ENCODE measurements around the gene SLC36A4. TPM values are rescaled to one million over a fixed set of nuclear protein-coding genes. Genes with fewer than 3 reads are reported as not detected.
"Not testable (repeated sequence)": the region's sequence is repeated elsewhere in the genome, so short reads cannot be mapped to it uniquely, and the experiment has no call there.

Gene SLC36A4
- total RNA-seq = 16.2 and 26.2 TPM in 2 replicates
- polyA plus RNA-seq = 56.8 and 71.2 TPM in 2 replicates

DNA sequence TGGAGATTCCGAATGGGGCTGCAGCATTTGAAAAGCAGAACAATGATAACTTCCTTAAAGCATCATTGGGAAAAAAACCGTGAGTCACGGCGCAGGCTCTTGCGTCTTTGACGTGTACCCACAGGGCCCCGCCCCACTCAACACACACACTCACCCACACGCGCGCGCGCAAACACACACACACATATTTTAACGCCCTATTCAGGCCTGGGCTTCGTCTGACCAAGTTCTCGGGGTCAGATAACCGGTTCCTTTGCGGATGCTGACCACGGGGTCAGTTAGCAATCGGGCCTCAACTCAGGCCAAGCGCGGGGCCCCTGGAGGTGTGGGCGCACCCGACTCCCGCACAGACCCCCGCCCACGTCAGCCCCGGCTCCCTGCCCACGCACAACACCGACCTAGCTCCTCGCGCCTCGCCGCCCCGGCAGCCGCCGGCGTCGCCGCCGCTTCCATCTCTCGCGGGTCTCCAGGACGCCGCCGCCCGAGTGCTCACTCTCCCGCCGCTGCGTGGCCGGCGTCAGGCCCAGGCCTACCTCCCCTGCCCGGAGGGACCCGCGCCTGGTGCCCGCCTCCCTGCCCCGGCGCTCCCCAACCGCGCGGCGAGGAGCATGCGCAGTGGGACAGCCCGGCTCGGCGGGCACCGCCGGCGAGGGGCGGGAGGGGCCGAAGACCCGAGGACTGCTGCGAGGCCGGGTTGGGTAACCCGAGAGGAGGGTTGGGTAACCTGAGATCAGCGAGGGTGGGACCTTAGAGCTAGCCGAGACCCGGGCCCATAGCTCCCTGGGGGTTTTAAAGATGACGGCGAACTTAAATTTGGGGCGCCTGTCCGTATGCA, at the start of gene SLC36A4:
SLC36A4 (minus strand) TSS at position 612 of the 835 bp plus-strand sequence; CDS start at position 453, 159 bp downstream.
- peak within 1 kb of the TSS; percentile 72 for H3K4me3 ChIP-seq
- peak; percentile 93 to 97 for DNase-seq (ENCODE audit: low read depth in 1 of 2, low spot score in 1 of 2)
- peak within 1 kb of the TSS; percentile 96 for H3K27ac ChIP-seq
- no peaks in the 10 kb centered on the region for H3K36me3 ChIP-seq
- TF ChIP-seq, protein P1, sequence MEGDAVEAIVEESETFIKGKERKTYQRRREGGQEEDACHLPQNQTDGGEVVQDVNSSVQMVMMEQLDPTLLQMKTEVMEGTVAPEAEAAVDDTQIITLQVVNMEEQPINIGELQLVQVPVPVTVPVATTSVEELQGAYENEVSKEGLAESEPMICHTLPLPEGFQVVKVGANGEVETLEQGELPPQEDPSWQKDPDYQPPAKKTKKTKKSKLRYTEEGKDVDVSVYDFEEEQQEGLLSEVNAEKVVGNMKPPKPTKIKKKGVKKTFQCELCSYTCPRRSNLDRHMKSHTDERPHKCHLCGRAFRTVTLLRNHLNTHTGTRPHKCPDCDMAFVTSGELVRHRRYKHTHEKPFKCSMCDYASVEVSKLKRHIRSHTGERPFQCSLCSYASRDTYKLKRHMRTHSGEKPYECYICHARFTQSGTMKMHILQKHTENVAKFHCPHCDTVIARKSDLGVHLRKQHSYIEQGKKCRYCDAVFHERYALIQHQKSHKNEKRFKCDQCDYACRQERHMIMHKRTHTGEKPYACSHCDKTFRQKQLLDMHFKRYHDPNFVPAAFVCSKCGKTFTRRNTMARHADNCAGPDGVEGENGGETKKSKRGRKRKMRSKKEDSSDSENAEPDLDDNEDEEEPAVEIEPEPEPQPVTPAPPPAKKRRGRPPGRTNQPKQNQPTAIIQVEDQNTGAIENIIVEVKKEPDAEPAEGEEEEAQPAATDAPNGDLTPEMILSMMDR (IDR thresholded peaks at IDR 0.05; ENCODE audit: low read depth, low read length) = no peak
- no peaks in the 10 kb centered on the region for H3K9me3 ChIP-seq (ENCODE audit: low read depth)
- H3K4me1 ChIP-seq (ENCODE audit: low read depth) = peaks cover under 1% of the 10 kb centered on the region
- no peaks in the 10 kb centered on the region for H3K27me3 ChIP-seq

DNA sequence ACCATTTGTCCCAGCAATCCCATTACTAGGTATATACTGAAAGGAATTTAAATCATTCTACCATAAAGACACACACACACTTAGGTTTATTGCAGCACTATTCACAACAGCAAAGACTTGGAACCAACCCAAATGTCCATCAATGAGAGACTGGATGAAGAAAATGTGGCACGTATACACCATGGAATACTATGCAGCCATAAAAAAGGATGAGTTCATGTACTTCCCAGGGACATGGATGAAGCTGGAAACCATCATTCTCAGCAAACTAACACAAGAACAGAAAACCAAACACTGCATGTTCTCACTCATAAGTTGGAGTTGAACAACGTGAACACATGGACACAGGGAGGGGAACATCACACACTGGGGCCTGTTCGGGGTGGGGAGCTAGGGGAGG, 49.0 kb upstream of the SLC36A4 start:
- not testable (repeated sequence) for H3K4me1 ChIP-seq (ENCODE audit: low read depth); H3K36me3 ChIP-seq; H3K27me3 ChIP-seq; H3K4me3 ChIP-seq; DNase-seq (ENCODE audit: low read depth in 1 of 2, low spot score in 1 of 2); H3K9me3 ChIP-seq (ENCODE audit: low read depth); H3K27ac ChIP-seq

DNA sequence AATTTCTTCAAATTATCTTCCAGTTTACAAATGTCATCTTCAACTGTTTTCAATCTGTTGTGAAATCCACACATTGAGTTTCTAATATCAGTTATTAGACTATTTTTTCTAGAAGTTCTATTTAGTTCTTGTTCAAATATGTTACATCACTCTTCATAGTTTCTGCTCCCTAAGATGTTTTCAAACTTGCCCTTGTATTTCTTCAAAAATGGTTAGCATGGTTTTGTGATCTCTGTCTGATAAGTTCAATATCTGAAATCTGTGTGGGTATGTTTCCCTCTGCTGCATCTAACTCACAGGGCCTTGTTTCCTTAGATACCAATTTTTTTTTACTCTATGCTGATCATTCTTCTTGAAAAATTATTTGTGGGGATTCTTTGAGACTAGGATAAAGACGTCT, 46.2 kb upstream of the SLC36A4 start:
- peaks cover 9% of the 10 kb centered on the region for H3K4me1 ChIP-seq (ENCODE audit: low read depth)
- H3K27ac ChIP-seq = no peak overlapping the region
- no peak overlapping the region for H3K4me3 ChIP-seq
- H3K27me3 ChIP-seq = no peaks in the 10 kb centered on the region
- DNase-seq (ENCODE audit: low read depth in 1 of 2, low spot score in 1 of 2) = no peak
- H3K36me3 ChIP-seq = no peaks in the 10 kb centered on the region
- no peaks in the 10 kb centered on the region for H3K9me3 ChIP-seq (ENCODE audit: low read depth)
- TF ChIP-seq, protein P1 (IDR thresholded peaks at IDR 0.05; ENCODE audit: low read depth, low read length) = no peak

DNA sequence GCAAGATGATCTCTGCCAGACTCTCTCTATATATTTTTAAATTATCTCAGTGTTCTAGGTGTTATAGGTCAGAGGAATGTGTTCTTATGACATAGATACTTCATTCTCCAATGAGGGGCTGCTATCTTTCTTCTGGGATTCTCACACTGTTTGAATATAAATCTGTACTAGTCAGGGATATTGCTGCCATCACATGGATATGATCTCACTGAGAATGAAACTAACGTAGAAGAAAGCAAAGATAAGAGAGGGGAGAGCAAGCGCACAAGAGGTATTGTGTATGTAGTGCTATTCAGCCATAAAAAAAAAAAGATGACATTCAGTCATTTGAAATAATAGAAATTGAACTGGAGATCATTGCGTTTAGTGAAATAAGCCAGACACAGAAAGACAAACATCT, 42.2 kb upstream of the SLC36A4 start:
- TF ChIP-seq, protein P1 (IDR thresholded peaks at IDR 0.05; ENCODE audit: low read depth, low read length) = no peak
- no peaks in the 10 kb centered on the region for H3K36me3 ChIP-seq
- H3K4me1 ChIP-seq (ENCODE audit: low read depth) = peaks cover 19% of the 10 kb centered on the region
- H3K4me3 ChIP-seq = no peak overlapping the region
- no peaks in the 10 kb centered on the region for H3K9me3 ChIP-seq (ENCODE audit: low read depth)
- peak in 1 of 2 donors; percentile 25 for DNase-seq (ENCODE audit: low read depth in 1 of 2, low spot score in 1 of 2)
- no peaks in the 10 kb centered on the region for H3K27me3 ChIP-seq
- H3K27ac ChIP-seq = no peak overlapping the region

DNA sequence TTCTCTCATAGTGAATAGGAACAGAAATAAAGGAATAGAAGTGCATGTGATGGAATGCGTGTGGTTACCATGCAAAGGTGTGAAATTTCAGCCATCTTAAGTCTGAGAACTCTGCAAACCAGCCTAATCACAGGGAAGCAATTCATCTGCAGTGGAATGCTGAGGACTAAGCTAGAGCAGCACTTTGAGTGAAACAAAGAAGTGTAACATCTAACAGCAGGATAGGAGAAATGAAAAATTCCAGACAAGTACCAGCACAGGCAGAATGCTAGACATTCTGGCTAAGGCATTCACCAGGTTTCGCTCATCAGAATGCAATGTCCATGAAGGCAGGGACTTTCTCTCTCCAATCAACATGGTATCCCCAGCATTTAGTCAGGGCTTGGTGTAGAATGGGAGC, 41.2 kb upstream of the SLC36A4 start:
- Histone ChIP-seq H3K36me3 (no peaks in the 10 kb centered on the region), H3K4me3 (no peak overlapping the region), H3K27ac (no peak overlapping the region), H3K27me3 (no peaks in the 10 kb centered on the region), H3K9me3 (ENCODE audit: low read depth) (no peaks in the 10 kb centered on the region), H3K4me1 (ENCODE audit: low read depth) (peaks cover 19% of the 10 kb centered on the region)
- peak in 1 of 2 donors; percentile 3 for DNase-seq (ENCODE audit: low read depth in 1 of 2, low spot score in 1 of 2)
- TF ChIP-seq, protein P1 (IDR thresholded peaks at IDR 0.05; ENCODE audit: low read depth, low read length) = no peak

All from cardiac muscle cell (in vitro differentiated cells and primary cell).